Activated naive CD8-positive, alpha-beta T cell treated with anti-CD3 and anti-CD28 coated beads for 36 hours (primary cell): ENCODE measurements around the gene GRIK4. TPM values are rescaled to one million over a fixed set of nuclear protein-coding genes. Genes with fewer than 3 reads are reported as not detected.
A peak's percentile ranks its signal among the peaks of the same experiment; 100 is the strongest.

Source experiments
- DNase-seq: peaks from one replicate; pipeline ENCODE4 v3.0.0; 2021
- H3K27ac Mint-ChIP-seq: one replicate; pipeline ENCODE4 v1.8.0; 2022; ENCODE audit warnings: mild to moderate bottlenecking, moderate library complexity, mixed read lengths
- H3K27me3 Mint-ChIP-seq: one replicate; pipeline ENCODE4 v1.8.0; 2022; ENCODE audit warnings: mild to moderate bottlenecking, mixed read lengths
- H3K36me3 Mint-ChIP-seq: one replicate; pipeline ENCODE4 v1.8.0; 2021; ENCODE audit warnings: mild to moderate bottlenecking, mixed read lengths
- H3K4me1 Mint-ChIP-seq: one replicate; pipeline ENCODE4 v1.8.0; 2021; ENCODE audit warnings: mixed read lengths
- H3K4me3 Mint-ChIP-seq: one replicate; pipeline ENCODE4 v1.8.0; 2022; ENCODE audit warnings: mild to moderate bottlenecking, moderate library complexity, mixed read lengths
- H3K9me3 Mint-ChIP-seq: one replicate; pipeline ENCODE4 v1.8.0; 2022; ENCODE audit warnings: mixed read lengths
- total RNA-seq, 2 experiments: library from RNA; stranded (reverse); gene quantifications; one replicate each; pipeline ENCODE4 v1.2.3, GENCODE V29; 2021

Gene GRIK4
- total RNA-seq, 2 experiments from 2014 or later, result 0.40 to 0.43 TPM

DNA sequence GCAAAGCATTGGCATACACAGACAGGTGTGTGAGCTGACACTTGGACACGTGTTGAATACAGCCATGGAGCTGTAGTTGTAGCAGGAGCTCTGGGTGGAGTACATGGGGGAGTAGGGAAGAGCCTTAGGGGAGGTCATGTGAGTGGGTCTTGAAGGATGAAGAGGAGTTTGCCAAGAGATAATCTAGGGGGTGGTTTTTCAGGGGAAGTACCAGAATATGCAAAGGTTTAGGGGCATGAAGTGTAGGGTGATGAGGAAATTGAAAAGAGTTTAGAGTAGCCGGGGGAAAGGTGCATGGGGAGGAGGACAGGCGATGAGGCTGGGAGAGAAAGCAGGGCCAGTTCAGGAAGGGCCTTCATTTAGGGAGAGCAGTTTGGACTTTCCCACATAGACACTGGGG, 74.5 kb downstream of the GRIK4 start:
- peaks cover 8% of the 10 kb centered on the region for H3K9me3 Mint-ChIP-seq
- H3K36me3 Mint-ChIP-seq, result no peaks in the 10 kb centered on the region
- H3K4me1 Mint-ChIP-seq, result peaks cover 2% of the 10 kb centered on the region
- peaks cover 36% of the 10 kb centered on the region for H3K27me3 Mint-ChIP-seq
- peak overlapping the region; percentile 6 for H3K27ac Mint-ChIP-seq
- DNase-seq, result no peak
- no peak overlapping the region for H3K4me3 Mint-ChIP-seq

DNA sequence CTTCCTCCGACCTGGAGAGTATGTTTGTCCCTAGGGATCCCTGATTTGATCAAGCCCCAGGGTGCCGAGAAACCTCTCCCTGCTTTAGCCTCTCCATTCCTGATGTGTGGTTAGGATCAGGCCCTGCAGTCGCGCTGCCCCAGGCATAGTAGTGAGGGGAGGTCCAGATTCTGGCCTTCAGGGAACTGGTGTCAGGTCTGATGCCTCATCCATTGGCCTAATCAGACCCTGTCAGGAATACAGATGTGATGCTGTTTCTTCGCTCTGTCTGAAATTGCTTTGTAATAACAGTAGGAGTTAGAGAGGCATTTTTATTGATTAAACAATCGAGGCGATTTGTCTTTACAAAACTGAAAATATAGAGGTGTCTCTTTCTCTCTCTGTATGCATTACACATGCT, 75.2 kb downstream of the GRIK4 start:
- Mint-ChIP-seq H3K4me1 (no peaks in the 10 kb centered on the region), H3K27me3 (peaks cover 36% of the 10 kb centered on the region), H3K27ac (no peak overlapping the region), H3K9me3 (peaks cover 8% of the 10 kb centered on the region), H3K4me3 (no peak overlapping the region), H3K36me3 (no peaks in the 10 kb centered on the region)
- DNase-seq, result no peak

DNA sequence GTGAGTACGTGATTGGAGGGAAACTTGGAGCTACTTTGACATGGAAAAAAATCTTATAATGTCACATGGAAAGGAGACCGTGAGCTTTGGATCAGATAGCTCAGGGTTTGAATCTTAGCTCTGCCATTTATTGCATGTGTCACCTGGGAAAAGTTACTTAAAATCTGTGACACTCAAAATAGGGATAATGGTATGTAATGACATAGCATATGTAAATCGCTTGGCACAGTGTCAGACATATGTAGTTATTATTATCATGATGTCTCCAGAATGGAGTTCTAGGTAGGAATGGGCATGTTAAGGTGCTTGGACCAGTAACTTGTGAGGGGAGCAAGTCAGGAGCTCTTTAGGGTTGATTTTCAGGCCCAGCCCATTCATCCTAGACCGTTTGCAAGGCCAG, 75.8 kb downstream of the GRIK4 start:
- no peak overlapping the region for H3K4me3 Mint-ChIP-seq
- DNase-seq, result no peak
- H3K9me3 Mint-ChIP-seq, result peaks cover 8% of the 10 kb centered on the region
- H3K4me1 Mint-ChIP-seq, result no peaks in the 10 kb centered on the region
- peaks cover 36% of the 10 kb centered on the region for H3K27me3 Mint-ChIP-seq
- H3K36me3 Mint-ChIP-seq, result no peaks in the 10 kb centered on the region
- H3K27ac Mint-ChIP-seq, result no peak overlapping the region

DNA sequence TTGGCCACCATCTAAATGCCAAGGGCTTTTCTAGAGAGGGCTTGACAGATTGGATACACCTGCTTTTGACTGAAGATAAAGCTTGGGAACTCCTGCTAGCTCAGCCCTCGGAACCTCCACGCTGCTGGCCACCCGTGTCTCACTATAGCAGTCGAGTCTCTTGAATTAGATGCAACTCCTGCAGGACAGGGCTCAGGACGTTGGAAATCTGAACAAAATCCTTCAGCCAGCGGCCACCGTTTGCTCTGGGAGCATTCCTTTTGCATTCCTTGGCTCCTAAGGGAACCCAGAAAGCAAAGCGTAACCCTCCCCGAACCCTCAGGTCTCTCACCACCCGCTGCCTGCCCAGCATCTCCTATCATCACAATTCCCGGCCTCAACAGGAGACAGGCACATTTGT, 77.8 kb downstream of the GRIK4 start:
- Mint-ChIP-seq H3K4me1 (no peaks in the 10 kb centered on the region), H3K4me3 (no peak overlapping the region), H3K27me3 (peaks cover 35% of the 10 kb centered on the region), H3K27ac (no peak overlapping the region), H3K9me3 (no peaks in the 10 kb centered on the region), H3K36me3 (no peaks in the 10 kb centered on the region)
- DNase-seq, result no peak

DNA sequence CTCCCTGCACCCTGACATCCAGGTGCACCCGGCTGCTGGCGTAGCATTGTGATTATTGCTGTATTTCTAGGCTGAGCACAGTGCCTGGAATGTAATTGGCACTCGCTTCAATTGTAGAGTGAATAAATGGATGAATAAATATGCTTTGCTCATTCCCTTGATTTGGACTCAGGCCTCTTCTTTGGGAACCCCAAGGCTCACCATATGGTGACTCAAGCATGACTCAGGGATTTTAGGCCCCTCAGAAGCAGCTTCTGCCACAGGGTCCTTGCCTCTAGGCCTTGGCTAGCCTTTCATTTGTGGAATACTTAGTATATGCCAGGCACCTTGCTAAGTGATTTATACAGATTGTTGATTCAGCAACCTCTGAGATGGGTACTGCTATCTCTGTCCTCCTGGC, 78.9 kb downstream of the GRIK4 start:
- no peak for DNase-seq
- H3K4me1 Mint-ChIP-seq, result no peaks in the 10 kb centered on the region
- no peaks in the 10 kb centered on the region for H3K36me3 Mint-ChIP-seq
- H3K4me3 Mint-ChIP-seq, result no peak overlapping the region
- H3K27ac Mint-ChIP-seq, result no peak overlapping the region
- no peaks in the 10 kb centered on the region for H3K9me3 Mint-ChIP-seq
- H3K27me3 Mint-ChIP-seq, result peaks cover 31% of the 10 kb centered on the region

DNA sequence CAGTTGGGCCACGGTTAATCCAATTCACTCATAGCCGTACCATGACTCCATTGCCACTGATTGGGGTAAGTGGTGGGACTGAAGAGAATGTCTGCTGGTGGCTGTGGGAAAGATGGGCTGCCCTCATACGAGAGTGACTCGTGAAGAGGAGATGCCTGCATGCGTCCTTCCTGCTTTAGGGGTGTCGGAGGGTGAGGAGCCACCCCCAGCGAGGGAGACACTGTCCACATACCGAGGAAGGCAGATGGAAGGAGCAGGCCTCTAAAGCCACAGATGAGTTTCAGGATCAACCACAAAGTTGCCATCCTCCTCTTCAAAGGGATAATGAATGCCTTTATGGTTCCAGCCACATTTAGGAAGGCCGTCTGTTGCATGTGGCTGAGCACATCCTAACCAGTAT, 83.2 kb downstream of the GRIK4 start:
- Mint-ChIP-seq H3K4me1 (no peaks in the 10 kb centered on the region), H3K27ac (no peak overlapping the region), H3K27me3 (peaks cover 26% of the 10 kb centered on the region), H3K9me3 (no peaks in the 10 kb centered on the region), H3K36me3 (no peaks in the 10 kb centered on the region), H3K4me3 (no peak overlapping the region)
- no peak for DNase-seq

DNA sequence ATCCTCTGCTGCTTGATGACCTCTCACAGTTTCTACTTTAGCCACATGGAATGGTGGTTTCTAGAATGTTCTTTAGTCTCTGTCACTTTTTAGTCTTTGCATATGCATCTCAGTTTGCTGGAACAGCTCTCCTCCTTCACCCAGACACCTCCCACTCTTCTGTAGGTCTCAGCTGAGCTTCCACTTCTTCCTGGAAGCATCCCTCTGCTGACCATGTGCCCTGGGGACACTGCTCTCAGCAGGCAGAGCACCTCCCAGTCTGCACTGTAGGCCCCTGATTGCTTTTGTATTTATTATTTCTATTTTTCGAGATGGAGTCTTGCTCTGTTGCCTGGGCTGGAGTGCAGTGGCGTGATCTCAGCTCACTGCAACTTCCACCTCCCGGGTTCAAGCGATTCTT, 84.0 kb downstream of the GRIK4 start:
- Mint-ChIP-seq H3K36me3 (no peaks in the 10 kb centered on the region), H3K27me3 (peaks cover 26% of the 10 kb centered on the region), H3K4me1 (no peaks in the 10 kb centered on the region), H3K4me3 (no peak overlapping the region), H3K9me3 (no peaks in the 10 kb centered on the region), H3K27ac (no peak overlapping the region)
- DNase-seq, result no peak

DNA sequence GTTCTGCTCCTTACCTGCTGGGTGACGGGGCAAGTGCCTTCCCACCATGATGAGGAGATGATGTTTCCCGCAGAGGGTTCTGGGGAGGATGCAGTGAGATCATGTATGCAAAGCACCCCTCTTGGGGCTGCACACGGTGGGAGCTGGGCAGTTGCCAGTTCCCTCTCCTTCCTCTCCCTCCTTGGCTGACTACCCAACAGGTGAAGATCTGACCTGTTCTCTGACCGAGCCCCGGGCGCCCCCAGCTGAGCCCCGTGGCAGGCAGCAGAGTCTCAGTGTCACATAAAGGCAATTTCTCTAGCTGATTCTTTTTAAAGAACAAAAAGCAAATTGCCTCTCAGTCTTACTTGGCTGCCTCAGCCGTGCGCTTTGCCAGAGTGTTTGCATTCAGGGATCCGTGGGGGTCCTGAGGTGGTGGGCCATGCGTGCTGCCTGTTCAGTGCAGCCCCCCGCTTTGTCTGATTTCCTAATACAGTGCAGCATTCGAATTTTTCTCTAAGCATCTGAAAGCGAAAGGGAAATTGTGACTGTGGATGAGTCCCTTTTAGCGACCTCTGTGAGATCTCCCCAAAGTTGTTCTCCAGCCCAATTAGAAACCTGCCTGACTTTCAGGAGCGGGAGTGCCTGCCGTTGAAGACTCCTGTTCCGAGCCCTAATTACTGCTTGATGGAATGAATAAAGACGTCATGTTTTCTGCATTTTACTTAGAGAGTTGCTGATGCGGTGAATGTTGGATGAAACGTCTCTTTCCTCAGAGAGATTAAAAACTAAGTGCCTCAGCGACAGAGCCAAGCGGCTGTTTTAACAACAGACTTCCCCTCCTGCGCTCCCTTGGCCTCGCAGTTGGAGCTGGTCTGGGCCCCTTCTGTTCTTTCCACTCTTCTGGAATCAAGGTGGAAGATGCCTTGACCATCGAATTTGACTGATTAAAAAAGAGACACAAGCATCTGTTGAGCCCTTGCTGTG, 86.0 kb downstream of the GRIK4 start:
- H3K27ac Mint-ChIP-seq, result no peak overlapping the region
- no peaks in the 10 kb centered on the region for H3K9me3 Mint-ChIP-seq
- no peak for DNase-seq
- H3K4me1 Mint-ChIP-seq, result no peaks in the 10 kb centered on the region
- no peak overlapping the region for H3K4me3 Mint-ChIP-seq
- peaks cover 26% of the 10 kb centered on the region for H3K27me3 Mint-ChIP-seq
- H3K36me3 Mint-ChIP-seq, result no peaks in the 10 kb centered on the region

DNA sequence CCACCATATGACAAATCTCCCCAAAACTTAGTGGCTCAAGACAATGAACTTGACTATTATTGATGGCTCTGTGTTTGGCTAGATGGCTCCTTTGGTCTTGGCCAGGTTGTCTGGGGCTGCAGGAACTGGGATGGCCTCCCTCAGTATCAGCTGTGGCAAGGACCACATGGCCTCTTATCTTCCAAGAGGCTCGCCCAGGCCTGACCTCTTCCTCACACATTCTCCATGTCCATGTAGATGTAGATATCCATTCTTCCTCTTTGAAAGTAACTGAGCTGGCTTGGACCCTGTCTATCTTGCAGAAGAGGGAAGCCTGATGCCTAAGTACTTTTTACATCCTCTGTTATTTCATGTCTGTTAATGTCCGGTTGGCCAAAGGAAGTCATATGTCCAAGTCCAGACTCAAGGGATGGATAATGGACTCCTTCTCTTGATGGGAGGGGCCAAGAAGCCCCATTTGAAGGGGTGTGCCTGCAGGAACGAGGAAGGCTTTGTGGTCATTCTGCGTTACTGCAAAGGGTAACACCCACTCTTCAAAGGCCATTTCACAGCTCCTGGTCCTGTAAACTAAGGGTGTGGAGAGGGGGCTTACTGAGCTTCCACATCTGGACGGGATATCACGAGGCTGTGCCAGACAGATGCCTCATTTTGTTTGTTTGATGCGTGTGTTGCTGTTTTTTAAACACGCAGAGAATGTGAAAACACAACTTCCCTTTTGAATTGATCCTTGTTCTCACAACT, 87.1 kb downstream of the GRIK4 start:
- no peaks in the 10 kb centered on the region for H3K9me3 Mint-ChIP-seq
- H3K4me1 Mint-ChIP-seq, result no peaks in the 10 kb centered on the region
- H3K36me3 Mint-ChIP-seq, result no peaks in the 10 kb centered on the region
- H3K27ac Mint-ChIP-seq, result no peak overlapping the region
- no peak for DNase-seq
- peaks cover 20% of the 10 kb centered on the region for H3K27me3 Mint-ChIP-seq
- H3K4me3 Mint-ChIP-seq, result no peak overlapping the region

DNA sequence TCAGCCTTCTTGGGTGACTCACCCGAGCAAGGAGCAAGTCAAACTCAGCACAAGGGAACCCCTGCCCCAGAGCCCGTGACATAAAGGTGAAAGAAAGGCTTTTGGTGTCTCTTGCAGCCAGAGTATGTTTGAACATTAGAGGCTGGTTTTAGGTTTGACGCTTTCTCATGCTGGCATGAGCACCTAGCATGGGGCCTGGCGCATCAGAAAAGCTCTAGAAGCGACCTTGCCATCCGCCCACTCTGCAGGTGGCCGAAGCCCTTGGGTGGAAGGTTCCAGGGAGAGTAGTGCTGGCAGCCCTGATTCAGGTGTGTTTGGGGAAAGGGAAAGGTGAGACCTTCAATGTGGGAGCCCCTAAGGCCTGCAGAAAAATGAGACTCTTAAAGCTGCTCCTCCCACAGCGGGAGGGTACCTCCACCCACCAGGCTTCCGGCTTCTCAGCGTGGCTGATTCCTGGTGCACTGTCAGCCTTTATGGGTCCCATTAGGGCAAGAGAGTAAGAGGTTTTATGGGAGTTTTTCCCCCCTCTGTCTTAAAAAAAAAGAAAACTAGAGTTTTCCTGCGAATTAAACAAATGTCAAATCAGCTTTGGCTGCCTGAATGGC, 88.4 kb downstream of the GRIK4 start:
- Mint-ChIP-seq H3K27me3 (peaks cover 19% of the 10 kb centered on the region), H3K9me3 (no peaks in the 10 kb centered on the region), H3K27ac (no peak overlapping the region), H3K4me3 (no peak overlapping the region), H3K4me1 (no peaks in the 10 kb centered on the region), H3K36me3 (no peaks in the 10 kb centered on the region)
- no peak for DNase-seq

DNA sequence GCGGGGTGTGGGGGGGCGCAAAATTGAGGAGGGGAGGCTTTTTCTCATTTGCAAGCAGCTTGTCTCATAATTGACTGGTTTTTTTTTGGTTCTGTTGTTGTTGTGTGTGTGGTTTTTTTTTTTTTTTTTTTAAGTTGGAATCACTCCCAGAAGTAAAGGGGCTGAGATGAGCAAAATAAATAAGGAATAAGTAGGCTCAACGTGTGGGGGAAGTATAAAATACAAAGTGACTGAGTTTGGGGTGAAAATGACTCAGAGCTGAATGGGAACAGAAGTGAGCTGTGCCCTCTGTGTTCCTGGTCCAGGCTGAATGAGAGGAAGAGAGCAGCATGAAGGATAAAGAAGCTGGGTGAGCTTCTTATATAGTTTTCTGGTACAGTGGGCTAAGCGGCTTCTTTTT, 90.0 kb downstream of the GRIK4 start:
- H3K4me3 Mint-ChIP-seq, result no peak overlapping the region
- H3K27ac Mint-ChIP-seq, result no peak overlapping the region
- H3K27me3 Mint-ChIP-seq, result peaks cover 15% of the 10 kb centered on the region
- no peaks in the 10 kb centered on the region for H3K9me3 Mint-ChIP-seq
- no peaks in the 10 kb centered on the region for H3K36me3 Mint-ChIP-seq
- DNase-seq, result no peak
- H3K4me1 Mint-ChIP-seq, result no peaks in the 10 kb centered on the region

DNA sequence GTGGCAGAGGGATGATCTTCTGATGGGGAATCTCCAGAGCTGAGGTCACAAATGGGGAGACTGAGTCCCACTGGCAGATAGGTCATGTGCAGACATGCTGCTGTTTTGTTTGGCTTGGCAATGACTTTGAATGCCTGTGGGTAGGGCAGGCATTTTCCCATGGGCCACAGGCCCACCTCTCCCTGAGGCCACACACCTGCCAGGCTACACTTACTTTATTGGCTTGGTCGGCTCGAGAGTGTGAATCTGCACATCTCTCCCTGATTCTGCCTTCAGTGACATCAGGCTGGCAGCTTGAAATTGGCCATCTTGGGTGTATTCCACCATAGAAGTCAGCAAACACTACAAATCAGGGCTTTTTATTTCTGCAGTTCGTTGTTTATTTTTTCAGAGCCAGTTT, 91.5 kb downstream of the GRIK4 start:
- DNase-seq, result no peak
- H3K27ac Mint-ChIP-seq, result no peak overlapping the region
- peaks cover 6% of the 10 kb centered on the region for H3K27me3 Mint-ChIP-seq
- H3K4me3 Mint-ChIP-seq, result no peak overlapping the region
- no peaks in the 10 kb centered on the region for H3K4me1 Mint-ChIP-seq
- H3K9me3 Mint-ChIP-seq, result no peaks in the 10 kb centered on the region
- H3K36me3 Mint-ChIP-seq, result no peaks in the 10 kb centered on the region

DNA sequence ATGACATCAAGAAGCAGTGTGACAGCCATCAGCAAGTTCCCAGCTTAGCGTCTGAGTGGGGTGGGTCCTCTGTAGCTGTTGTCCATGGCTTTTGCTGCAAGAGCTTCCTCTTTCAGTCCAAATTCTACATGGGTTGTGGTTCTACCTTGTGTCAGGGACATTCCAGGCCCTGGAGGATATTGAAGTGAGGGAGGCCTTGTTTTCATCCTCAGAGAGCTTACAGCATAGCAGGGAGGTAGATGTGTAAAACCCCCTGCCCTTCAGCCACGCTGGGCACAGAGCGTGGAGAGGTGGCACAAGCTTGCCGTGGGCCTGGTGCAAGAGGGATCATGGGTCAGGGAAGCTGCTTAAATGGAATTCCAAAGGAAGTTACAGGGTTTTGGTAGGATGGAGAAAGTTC, 93.9 kb downstream of the GRIK4 start:
- no peak overlapping the region for H3K4me3 Mint-ChIP-seq
- no peak for DNase-seq
- H3K9me3 Mint-ChIP-seq, result no peaks in the 10 kb centered on the region
- no peaks in the 10 kb centered on the region for H3K27me3 Mint-ChIP-seq
- no peaks in the 10 kb centered on the region for H3K4me1 Mint-ChIP-seq
- no peak overlapping the region for H3K27ac Mint-ChIP-seq
- H3K36me3 Mint-ChIP-seq, result no peaks in the 10 kb centered on the region

DNA sequence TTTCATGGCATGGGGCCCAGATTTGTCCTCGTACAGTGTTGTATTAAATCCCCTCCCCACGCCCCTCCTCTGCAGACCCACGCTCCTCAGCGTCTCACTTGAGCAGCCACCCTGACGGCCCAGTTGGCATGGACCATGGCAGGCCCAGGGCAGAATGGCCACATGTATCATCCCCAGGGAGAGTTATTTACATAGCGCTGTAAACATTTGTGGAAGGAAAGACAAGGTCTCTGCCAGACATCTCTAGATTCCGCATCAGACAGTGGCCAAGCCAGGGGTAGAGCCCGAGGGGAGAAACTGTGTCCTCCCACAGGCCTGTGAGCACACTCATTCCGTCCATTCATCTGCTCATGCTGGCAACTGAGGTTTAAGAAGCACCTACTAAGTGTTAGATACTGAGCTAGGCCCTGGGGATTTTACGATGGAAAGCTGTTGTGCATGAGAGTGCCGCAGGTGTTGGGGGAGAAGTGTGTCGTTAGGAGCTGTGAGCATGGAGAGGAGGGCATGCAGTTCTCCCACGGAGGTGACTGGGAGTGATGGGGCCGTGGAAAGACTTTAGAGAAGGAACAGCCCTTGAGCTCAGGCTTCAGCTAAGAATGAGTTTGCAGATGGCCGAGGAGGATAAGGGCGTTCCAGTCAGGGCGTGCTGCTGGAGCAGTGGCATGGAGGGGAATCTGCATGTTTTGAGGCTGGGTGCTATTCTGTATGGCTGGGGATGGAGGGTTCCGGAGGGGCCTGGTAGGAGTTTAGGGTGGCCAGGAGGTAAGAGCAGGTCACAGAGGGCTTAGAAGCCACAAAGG, 94.9 kb downstream of the GRIK4 start:
- DNase-seq, result no peak
- Mint-ChIP-seq H3K27me3 (no peaks in the 10 kb centered on the region), H3K4me1 (no peaks in the 10 kb centered on the region), H3K27ac (no peak overlapping the region), H3K4me3 (no peak overlapping the region), H3K9me3 (no peaks in the 10 kb centered on the region), H3K36me3 (no peaks in the 10 kb centered on the region)

DNA sequence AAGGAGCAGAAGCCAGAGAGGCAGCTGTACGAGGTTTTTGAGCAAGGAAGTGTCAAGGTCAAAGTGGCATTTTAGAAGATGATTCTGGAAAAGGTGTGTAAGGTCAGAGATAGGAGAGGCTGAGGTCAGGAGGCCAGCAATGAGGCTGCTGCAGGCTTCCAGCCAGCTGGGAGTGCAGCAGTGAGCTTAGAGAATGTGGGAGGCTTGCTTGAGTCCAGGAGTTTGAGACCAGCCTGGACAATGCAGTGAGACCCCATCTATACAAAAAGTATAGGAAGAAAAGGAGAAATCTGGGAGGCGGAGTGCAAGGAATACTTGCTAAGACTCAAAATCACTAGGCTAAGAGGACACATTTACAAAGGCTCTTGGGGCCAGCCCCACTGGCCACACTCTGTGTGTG, 96.5 kb downstream of the GRIK4 start:
- Mint-ChIP-seq H3K27ac (no peak overlapping the region), H3K4me3 (no peak overlapping the region), H3K27me3 (peaks cover 4% of the 10 kb centered on the region), H3K4me1 (peaks cover 4% of the 10 kb centered on the region), H3K9me3 (no peaks in the 10 kb centered on the region), H3K36me3 (no peaks in the 10 kb centered on the region)
- no peak for DNase-seq
